EL (cell line): ENCODE data around the gene SNCA.

Source experiments
- DNase-seq: peaks from one replicate; pipeline ENCODE4 v3.0.0-alpha.2; 2016

Gene SNCA

GRCh38 chr4:89813197-89813596 lies 23.8 kb downstream of the SNCA start:
- no peak for DNase-seq

- DNase-seq = no peak
Observed at GRCh38 chr4:89807441-89808140, 29.4 kb downstream of the SNCA start.

GRCh38 chr4:89805297-89805696 lies 31.7 kb downstream of the SNCA start:
- DNase-seq = no peak

- DNase-seq = no peak
Observed at GRCh38 chr4:89803915-89804314, 33.0 kb downstream of the SNCA start.

- no peak for DNase-seq
Observed at GRCh38 chr4:89803036-89803435, 33.9 kb downstream of the SNCA start.

- no peak for DNase-seq
Observed at GRCh38 chr4:89800527-89801103, 36.3 kb downstream of the SNCA start.

- DNase-seq = no peak
Observed at GRCh38 chr4:89800012-89800516, 36.9 kb downstream of the SNCA start.

GRCh38 chr4:89799071-89799470 lies 37.9 kb downstream of the SNCA start:
- no peak for DNase-seq

GRCh38 chr4:89797117-89797516 lies 39.8 kb downstream of the SNCA start:
- peak; percentile 6 for DNase-seq

GRCh38 chr4:89788206-89789072 lies 48.5 kb downstream of the SNCA start:
- no peak for DNase-seq

- no peak for DNase-seq
Observed at GRCh38 chr4:89784686-89785231, 52.2 kb downstream of the SNCA start.

GRCh38 chr4:89781321-89781720 lies 55.6 kb downstream of the SNCA start:
- no peak for DNase-seq

- no peak for DNase-seq
Observed at GRCh38 chr4:89773805-89774204, 63.2 kb downstream of the SNCA start.

- DNase-seq = no peak
Observed at GRCh38 chr4:89769856-89770255, 67.1 kb downstream of the SNCA start.

GRCh38 chr4:89767924-89768323 lies 69.0 kb downstream of the SNCA start:
- no peak for DNase-seq

GRCh38 chr4:89765966-89766365 lies 71.0 kb downstream of the SNCA start:
- DNase-seq = peak; percentile 7

GRCh38 chr4:89765528-89765927 lies 71.4 kb downstream of the SNCA start:
- no peak for DNase-seq

- DNase-seq = no peak
Observed at GRCh38 chr4:89762311-89762710, 74.7 kb downstream of the SNCA start.

- DNase-seq = no peak
Observed at GRCh38 chr4:89759426-89759825, 77.5 kb downstream of the SNCA start.

- no peak for DNase-seq
Observed at GRCh38 chr4:89757154-89757719, 79.7 kb downstream of the SNCA start.

GRCh38 chr4:89755220-89755619 lies 81.7 kb downstream of the SNCA start:
- DNase-seq = no peak

- no peak for DNase-seq
Observed at GRCh38 chr4:89754531-89754930, 82.4 kb downstream of the SNCA start.

- peak; percentile 92 for DNase-seq
Observed at GRCh38 chr4:89753601-89754066, 83.3 kb downstream of the SNCA start.
